Ishikawa (cell line): Measurements from ENCODE around the gene TERT.
A peak's percentile ranks its signal among the peaks of the same experiment; 100 is the strongest.

Experiments
- CEBPB ChIP-seq: IDR thresholded peaks from 2 replicates; pipeline ENCODE4 v1.6.1; 2012
- CREB1 ChIP-seq: IDR thresholded peaks from 2 replicates; pipeline ENCODE4 v1.6.1; 2012; ENCODE audit warnings: low read depth
- EGR1 ChIP-seq: IDR thresholded peaks from 2 replicates; pipeline ENCODE4 v1.6.1; 2012
- EP300 ChIP-seq: IDR thresholded peaks from 2 replicates; pipeline ENCODE4 v1.6.1; 2012; ENCODE audit warnings: borderline replicate concordance
- FOXM1 ChIP-seq: IDR thresholded peaks from 2 replicates; pipeline ENCODE4 v1.6.1; 2012; ENCODE audit warnings: low read depth, borderline replicate concordance
- MAX ChIP-seq: IDR thresholded peaks from 2 replicates; pipeline ENCODE4 v1.6.1; 2012
- NFIC ChIP-seq: IDR thresholded peaks from 2 replicates; pipeline ENCODE4 v1.6.1; 2012
- RAD21 ChIP-seq: IDR thresholded peaks from 2 replicates; pipeline ENCODE4 v1.6.1; 2012; ENCODE audit warnings: low read depth
- REST ChIP-seq: IDR thresholded peaks from 2 replicates; pipeline ENCODE4 v1.6.1; 2012; ENCODE audit warnings: low read depth, mild to moderate bottlenecking
- TAF1 ChIP-seq: IDR thresholded peaks from 2 replicates; pipeline ENCODE4 v1.6.1; 2012; ENCODE audit warnings: low read depth, mild to moderate bottlenecking
- TCF12 ChIP-seq: IDR thresholded peaks from 2 replicates; pipeline ENCODE4 v1.6.1; 2012; ENCODE audit warnings: low read depth
- TEAD4 ChIP-seq: IDR thresholded peaks from 2 replicates; pipeline ENCODE4 v1.6.1; 2012
- YY1 ChIP-seq: IDR thresholded peaks from 2 replicates; pipeline ENCODE4 v1.6.1; 2012; ENCODE audit warnings: low read depth
- ZBTB7A ChIP-seq: IDR thresholded peaks from 2 replicates; pipeline ENCODE4 v1.6.1; 2012; ENCODE audit warnings: low read depth
- TF ChIP-seq, protein P1 (sequence below): IDR thresholded peaks from 2 replicates; pipeline ENCODE4 v1.6.1; 2012

The TERT gene

DNA sequence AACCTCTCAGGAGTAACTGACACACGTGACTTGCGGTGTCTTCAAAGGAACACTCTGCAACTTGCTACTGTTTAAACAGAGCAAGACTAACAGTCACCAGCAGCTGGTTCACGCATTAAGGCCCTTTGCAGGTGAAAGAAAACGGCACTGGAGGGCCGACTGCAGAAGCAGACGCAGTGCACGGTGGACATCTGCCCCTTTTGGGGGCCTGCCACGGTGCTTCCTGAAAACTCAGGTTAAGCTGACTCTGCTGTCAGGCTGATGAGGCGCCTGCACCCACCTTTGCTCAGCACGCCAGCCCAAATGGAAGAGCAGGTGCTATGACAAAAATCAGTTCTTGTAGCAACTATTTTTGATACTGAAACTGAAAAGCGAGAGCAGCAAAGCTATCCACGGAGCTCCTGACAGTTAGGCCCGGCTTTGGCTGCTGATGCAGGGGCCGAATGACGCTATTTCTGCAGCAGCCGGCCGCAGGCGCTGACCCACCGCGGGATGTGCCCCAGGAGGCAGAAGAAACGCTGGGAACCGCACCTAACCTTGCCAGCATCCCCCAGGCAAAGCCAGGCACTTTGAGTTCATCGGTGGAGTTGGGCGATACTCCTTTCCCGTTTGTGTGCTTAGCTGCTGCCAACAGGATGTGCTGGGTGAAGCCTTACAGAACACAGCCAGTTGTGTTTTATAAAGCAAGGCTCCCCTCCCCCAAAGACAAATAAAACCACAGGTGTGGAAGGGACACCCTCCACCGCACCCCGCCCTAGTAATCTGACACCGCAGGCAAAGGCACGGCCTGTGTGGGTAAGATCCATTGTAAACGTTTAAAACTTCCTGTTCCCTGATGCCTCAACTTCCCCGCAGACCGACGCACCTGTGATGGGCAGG, 21.1 kb upstream of the TERT start:
- TF ChIP-seq, protein P1, sequence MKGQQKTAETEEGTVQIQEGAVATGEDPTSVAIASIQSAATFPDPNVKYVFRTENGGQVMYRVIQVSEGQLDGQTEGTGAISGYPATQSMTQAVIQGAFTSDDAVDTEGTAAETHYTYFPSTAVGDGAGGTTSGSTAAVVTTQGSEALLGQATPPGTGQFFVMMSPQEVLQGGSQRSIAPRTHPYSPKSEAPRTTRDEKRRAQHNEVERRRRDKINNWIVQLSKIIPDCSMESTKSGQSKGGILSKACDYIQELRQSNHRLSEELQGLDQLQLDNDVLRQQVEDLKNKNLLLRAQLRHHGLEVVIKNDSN = no peak
- TF ChIP-seq REST (no peak), NFIC (no peak; the same call in 1 of the 2 replicates), RAD21 (peak; percentile 30; the same call in 1 of the 2 replicates), TEAD4 (peak; percentile 39; the same call in 1 of the 2 replicates), MAX (peak; percentile 69), YY1 (no peak), ZBTB7A (no peak), TAF1 (peak; percentile 33; the same call in 1 of the 2 replicates), TCF12 (peak; percentile 89), EGR1 (0 out of 2 replicates have a peak, but pooled peaks have one; percentile 14), CEBPB (no peak), EP300 (peak; percentile 80; the same call in 1 of the 2 replicates), FOXM1 (peak; percentile 23; the same call in 1 of the 2 replicates), CREB1 (no peak)

GRCh38 chr5:1315018-1315708, 20.3 kb upstream of the TERT start:
- TF ChIP-seq REST (no peak), MAX (no peak), ZBTB7A (no peak), CEBPB (no peak), FOXM1 (no peak), NFIC (no peak), TAF1 (no peak), TCF12 (no peak), RAD21 (no peak), CREB1 (no peak), TEAD4 (no peak), EP300 (no peak), YY1 (no peak), EGR1 (no peak)
- TF ChIP-seq, protein P1 = no peak

GRCh38 chr5:1314564-1314982, 19.7 kb upstream of the TERT start:
- no peak for TF ChIP-seq MAX
- TF ChIP-seq, protein P1 = no peak
- TF ChIP-seq FOXM1 = no peak
- no peak for TF ChIP-seq EP300
- TF ChIP-seq RAD21 = no peak
- no peak for TF ChIP-seq REST
- no peak for TF ChIP-seq CEBPB
- no peak for TF ChIP-seq NFIC
- no peak for TF ChIP-seq EGR1
- TF ChIP-seq TCF12 = no peak
- no peak for TF ChIP-seq YY1
- no peak for TF ChIP-seq TEAD4
- TF ChIP-seq ZBTB7A = no peak
- no peak for TF ChIP-seq TAF1
